Ishikawa (cell line): Measurements from ENCODE around the gene CABP4.

Experiments used
- CEBPB ChIP-seq: IDR thresholded peaks from 2 replicates; pipeline ENCODE4 v1.6.1; 2012
- CREB1 ChIP-seq: IDR thresholded peaks from 2 replicates; pipeline ENCODE4 v1.6.1; 2012; ENCODE audit warnings: low read depth
- EGR1 ChIP-seq: IDR thresholded peaks from 2 replicates; pipeline ENCODE4 v1.6.1; 2012
- EP300 ChIP-seq: IDR thresholded peaks from 2 replicates; pipeline ENCODE4 v1.6.1; 2012; ENCODE audit warnings: borderline replicate concordance
- FOXM1 ChIP-seq: IDR thresholded peaks from 2 replicates; pipeline ENCODE4 v1.6.1; 2012; ENCODE audit warnings: low read depth, borderline replicate concordance
- NFIC ChIP-seq: IDR thresholded peaks from 2 replicates; pipeline ENCODE4 v1.6.1; 2012
- RAD21 ChIP-seq: IDR thresholded peaks from 2 replicates; pipeline ENCODE4 v1.6.1; 2012; ENCODE audit warnings: low read depth
- TAF1 ChIP-seq: IDR thresholded peaks from 2 replicates; pipeline ENCODE4 v1.6.1; 2012; ENCODE audit warnings: low read depth, mild to moderate bottlenecking
- TCF12 ChIP-seq: IDR thresholded peaks from 2 replicates; pipeline ENCODE4 v1.6.1; 2012; ENCODE audit warnings: low read depth
- TEAD4 ChIP-seq: IDR thresholded peaks from 2 replicates; pipeline ENCODE4 v1.6.1; 2012
- YY1 ChIP-seq: IDR thresholded peaks from 2 replicates; pipeline ENCODE4 v1.6.1; 2012; ENCODE audit warnings: low read depth
- ZBTB7A ChIP-seq: IDR thresholded peaks from 2 replicates; pipeline ENCODE4 v1.6.1; 2012; ENCODE audit warnings: low read depth
- TF ChIP-seq, protein P1 (sequence below): IDR thresholded peaks from 2 replicates; pipeline ENCODE4 v1.6.1; 2012
- TF ChIP-seq, protein P2 (sequence below): IDR thresholded peaks from 2 replicates; pipeline ENCODE4 v1.6.1; 2012; ENCODE audit warnings: low read depth, mild to moderate bottlenecking
- TF ChIP-seq, protein P3 (sequence below): IDR thresholded peaks from 2 replicates; pipeline ENCODE4 v1.6.1; 2012

The CABP4 gene

DNA sequence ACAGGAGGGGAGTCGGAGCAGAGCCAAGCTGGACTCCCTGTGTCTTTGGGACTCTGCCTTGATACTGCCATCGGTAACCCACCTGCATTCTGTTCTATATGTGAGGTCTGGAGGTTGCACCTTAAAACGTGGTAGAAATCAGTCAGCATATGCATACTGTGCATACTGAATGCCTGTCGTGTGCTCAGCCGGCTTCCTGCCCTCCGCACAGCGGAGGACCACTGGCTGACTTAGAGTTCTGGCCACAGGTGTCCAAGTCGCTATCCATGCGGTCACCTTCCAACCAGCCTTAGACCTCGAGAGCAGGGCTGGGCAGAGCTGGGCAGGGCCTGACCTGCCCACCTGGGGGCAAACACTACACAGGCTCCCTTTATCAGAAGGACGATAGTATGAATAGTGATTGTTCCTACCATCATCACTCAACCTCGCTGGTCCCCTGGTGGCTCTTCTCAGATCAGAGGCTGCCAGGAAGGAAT lies 47.4 kb upstream of the CABP4 start:
- TF ChIP-seq, protein P1, sequence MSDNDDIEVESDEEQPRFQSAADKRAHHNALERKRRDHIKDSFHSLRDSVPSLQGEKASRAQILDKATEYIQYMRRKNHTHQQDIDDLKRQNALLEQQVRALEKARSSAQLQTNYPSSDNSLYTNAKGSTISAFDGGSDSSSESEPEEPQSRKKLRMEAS = no peak
- TF ChIP-seq CREB1 = no peak

DNA sequence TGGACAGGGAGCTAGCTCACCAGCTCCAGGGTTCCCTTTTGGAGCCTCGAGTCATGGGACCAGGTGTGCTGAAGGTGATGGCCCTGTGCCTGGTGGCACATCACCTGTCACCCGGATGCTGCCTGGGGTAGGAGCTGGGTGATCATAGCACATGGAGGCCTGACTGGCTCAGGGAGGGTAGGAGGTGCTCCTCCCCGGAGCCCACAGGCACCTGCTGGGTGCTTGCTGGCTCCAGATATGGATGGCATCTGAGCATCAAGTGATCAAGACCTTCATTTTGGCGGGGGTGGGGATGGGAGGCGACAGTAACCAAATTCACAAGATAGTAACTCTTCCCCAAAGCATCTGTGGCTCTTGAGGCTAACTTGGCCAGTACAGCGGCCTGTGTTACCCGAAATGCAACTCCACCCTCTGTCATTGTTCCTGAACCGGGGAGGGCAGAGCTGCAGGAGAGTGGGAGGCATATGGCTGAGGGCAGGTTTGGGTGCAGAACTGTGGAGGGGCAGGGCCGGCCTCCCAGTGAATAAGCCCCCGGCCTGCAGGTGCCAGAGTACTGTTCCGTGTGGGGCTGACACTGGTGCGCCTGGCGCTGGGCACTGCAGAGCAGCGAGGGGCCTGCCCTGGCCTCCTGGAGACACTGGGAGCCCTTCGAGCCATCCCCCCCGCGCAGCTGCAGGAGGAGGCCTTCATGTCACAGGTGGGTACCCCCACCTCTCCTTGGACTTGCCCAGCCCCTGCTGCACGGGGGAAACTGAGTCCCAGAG lies 46.5 kb upstream of the CABP4 start:
- TF ChIP-seq, protein P1 = no peak

DNA sequence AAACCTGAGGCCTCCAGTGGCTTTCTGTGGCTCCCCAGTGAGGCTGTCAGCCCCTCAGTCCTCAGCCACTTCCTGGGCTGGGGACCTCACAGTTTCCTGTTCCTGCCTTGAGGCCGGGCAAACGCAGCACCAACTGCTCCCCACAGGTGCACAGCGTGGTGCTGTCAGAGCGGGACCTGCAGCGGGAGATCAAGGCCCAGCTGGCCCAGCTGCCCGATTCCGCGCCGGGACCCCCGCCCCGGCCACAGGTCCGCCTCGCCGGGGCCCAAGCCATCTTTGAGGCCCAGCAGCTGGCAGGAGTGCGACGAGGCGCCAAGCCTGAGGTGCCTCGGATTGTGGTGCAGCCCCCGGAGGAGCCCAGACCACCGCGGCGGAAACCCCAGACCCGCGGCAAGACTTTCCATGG lies 45.9 kb upstream of the CABP4 start:
- TF ChIP-seq, protein P2, sequence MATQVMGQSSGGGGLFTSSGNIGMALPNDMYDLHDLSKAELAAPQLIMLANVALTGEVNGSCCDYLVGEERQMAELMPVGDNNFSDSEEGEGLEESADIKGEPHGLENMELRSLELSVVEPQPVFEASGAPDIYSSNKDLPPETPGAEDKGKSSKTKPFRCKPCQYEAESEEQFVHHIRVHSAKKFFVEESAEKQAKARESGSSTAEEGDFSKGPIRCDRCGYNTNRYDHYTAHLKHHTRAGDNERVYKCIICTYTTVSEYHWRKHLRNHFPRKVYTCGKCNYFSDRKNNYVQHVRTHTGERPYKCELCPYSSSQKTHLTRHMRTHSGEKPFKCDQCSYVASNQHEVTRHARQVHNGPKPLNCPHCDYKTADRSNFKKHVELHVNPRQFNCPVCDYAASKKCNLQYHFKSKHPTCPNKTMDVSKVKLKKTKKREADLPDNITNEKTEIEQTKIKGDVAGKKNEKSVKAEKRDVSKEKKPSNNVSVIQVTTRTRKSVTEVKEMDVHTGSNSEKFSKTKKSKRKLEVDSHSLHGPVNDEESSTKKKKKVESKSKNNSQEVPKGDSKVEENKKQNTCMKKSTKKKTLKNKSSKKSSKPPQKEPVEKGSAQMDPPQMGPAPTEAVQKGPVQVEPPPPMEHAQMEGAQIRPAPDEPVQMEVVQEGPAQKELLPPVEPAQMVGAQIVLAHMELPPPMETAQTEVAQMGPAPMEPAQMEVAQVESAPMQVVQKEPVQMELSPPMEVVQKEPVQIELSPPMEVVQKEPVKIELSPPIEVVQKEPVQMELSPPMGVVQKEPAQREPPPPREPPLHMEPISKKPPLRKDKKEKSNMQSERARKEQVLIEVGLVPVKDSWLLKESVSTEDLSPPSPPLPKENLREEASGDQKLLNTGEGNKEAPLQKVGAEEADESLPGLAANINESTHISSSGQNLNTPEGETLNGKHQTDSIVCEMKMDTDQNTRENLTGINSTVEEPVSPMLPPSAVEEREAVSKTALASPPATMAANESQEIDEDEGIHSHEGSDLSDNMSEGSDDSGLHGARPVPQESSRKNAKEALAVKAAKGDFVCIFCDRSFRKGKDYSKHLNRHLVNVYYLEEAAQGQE = no peak
- TF ChIP-seq TEAD4 (no peak), RAD21 (no peak), CEBPB (no peak), TCF12 (no peak), EP300 (no peak), ZBTB7A (no peak)

DNA sequence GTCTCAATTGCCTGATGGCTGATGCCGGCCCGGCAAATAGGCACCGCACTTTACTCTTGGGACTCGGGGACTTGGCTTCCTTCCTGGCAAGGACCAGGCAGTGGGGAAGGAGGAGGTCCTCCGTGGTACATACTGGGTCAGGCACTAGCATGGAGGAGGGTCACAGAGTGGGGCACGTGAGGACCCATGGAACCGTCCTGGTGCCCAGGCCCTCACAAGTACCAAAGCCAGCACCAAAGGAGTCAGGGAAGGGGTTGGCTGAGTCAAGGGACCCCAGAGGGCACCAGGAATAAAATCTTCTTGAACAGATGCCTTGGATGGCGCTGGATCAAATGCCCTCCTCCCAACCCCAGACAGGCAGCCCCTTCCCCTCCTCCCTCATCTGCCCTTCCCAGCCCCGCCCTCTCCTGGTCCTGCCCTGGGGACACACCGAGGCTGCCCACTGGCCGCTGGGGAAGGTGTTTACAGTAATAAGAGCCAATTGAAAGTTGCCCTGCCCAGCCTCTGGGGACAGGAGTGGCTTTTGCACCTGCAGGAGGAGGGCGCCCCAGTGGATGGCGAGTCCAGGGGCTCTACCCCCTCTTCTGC lies 45.3 kb upstream of the CABP4 start:
- TF ChIP-seq TCF12 = no peak
- TF ChIP-seq, protein P2 = no peak
- TF ChIP-seq ZBTB7A = no peak
- TF ChIP-seq TAF1 = no peak
- TF ChIP-seq, protein P1 = no peak
- TF ChIP-seq, protein P3, sequence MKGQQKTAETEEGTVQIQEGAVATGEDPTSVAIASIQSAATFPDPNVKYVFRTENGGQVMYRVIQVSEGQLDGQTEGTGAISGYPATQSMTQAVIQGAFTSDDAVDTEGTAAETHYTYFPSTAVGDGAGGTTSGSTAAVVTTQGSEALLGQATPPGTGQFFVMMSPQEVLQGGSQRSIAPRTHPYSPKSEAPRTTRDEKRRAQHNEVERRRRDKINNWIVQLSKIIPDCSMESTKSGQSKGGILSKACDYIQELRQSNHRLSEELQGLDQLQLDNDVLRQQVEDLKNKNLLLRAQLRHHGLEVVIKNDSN = no peak
- no peak for TF ChIP-seq YY1
- no peak for TF ChIP-seq CREB1
- TF ChIP-seq CEBPB = no peak
- no peak for TF ChIP-seq TEAD4
- no peak for TF ChIP-seq EGR1
- TF ChIP-seq RAD21 = no peak
- TF ChIP-seq NFIC = no peak

DNA sequence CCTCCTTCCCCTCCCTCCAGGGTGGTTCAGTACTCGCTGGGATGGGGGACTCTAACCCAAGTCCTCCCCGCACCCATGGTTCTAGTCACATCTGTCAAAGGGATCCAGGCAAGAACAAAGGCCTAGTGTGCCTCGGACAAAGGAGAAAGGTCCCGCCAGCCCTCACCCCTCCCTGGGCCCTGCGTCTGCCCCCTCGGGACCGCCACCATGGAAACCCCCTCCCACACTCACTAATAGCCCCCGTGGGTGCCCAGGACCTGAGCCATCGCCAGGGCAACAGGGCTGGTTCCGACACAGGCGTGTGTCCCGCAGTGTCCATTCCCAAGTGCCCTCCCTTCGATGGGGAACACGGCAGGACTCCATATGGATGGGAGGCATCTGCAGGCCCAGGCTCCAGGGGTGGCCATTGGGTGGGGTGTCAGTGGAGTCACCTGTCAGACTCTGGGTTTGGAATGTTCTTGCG lies 44.8 kb upstream of the CABP4 start:
- TF ChIP-seq EGR1 (no peak), CREB1 (no peak), EP300 (no peak), FOXM1 (no peak), TAF1 (no peak), CEBPB (no peak), TEAD4 (no peak)
- TF ChIP-seq, protein P2 = no peak
- TF ChIP-seq, protein P3 = no peak
- TF ChIP-seq, protein P1 = no peak
